ENCODE results near the gene RASA2.

RASA2 gene

DNA sequence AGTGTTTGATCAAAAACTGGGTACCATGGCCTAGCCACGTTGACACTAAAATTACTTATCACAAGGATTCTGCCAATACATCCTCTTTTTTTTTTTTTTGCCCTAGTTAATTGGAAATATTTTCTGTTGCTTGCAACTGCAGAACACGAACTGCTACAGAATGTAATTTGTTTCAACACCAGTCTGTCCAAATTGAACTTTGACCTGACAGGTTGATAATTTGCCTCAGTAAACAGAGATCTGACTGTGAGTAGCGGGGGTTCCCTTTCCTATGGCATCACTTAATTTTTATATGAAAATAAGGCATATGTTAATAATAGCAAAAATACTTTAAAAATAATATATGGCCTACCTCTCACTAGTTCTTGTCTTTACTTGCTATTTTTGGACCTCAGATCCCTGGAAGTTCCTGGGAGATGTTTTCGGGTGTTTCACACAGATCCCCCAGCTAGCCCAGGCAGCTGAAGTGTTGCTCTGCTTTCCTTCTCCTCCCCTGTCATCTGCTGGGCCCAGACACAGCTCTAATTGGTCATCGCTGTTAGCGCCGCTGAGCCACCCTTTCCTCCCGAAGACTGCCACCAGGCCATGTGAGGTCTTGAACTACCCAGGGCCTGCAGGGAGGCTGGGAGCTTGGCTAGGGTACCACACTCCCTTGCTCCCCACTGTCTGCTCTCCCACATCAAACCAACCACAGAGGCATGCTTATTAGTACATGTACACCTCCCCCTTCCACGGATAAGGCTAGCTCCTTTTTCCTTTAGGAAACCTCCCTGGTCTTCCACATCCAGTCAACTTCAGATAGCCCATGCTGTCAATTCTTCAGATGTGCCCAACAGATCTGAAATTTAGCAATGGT, 161.5 kb downstream of the RASA2 start:
- no peak for DNase-seq

DNA sequence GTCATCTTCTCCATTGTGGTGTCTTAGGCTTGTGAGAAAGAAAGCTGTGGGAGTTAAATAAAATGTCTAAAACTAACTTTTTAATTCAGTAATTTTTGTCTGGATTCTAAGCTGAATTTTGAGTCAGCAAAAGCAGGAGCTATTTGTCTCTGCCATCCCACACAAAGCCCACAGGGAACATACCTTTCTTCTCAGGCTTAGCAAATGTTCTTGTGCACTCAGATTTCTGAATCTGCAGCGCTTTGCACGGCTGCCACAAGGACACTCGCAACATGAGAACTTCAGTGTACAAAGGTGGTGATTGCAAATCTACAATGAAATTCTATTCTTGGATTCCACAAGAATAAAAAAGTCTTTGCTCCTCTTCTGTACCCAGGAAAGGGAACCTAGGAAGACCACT, 163.0 kb downstream of the RASA2 start:
- DNase-seq, result no peak

DNA sequence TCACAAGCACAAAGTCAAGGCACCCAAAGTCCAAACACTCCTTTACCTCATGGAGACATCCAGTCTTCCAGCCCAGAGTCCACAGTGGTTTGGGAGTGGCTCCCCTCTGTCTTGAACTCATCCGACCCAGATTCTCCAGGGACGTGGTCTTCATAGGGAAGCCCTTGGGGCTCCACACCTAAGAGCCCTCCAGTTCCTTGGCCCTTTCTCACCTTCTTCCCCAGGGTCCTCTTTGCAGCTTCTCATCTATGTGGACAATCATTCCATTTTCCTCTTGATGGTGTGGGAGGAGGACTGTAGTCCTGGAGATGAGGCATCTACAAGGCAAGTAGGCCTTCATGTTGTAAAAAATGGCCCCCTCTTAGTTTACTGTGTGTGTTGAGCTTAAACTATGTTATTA, 164.0 kb downstream of the RASA2 start:
- DNase-seq, result no peak

DNA sequence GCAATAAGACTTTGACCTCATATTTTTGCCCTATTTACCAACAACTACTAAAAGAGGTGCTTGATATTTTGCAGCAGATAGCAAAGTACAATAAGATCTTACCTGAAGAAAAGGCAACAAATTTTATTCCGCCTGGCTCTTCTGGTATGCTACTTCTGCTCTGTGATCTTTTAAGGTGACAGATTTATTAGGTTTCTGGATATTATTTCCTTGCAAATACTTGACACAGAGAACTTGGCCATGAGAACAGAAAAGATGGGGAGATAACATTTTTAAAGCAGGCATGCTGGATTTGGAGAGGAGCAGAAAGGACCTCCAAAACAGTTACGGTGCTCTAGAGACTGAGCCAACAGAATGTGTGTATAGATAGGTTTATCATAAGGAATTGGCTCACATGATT, 164.6 kb downstream of the RASA2 start:
- DNase-seq, result no peak

DNA sequence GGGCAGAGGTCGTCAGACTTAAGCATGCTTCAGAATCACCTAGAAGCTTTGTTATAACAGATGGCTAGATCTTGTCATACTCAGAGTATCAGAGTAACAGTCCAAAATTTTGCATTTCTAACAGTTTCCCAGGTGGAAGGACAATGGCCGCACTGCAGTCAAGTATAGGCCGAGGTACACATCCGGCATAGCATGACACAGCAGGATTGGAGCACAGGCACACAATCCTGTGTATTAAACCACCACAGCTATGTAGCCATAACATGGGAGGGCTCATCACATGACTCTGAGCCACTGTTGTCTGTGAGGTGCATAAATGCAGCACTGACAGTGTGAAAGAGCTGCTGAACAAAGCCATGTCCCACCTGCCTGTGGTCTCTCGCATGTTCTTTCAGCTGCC, 165.5 kb downstream of the RASA2 start:
- DNase-seq, result no peak

DNA sequence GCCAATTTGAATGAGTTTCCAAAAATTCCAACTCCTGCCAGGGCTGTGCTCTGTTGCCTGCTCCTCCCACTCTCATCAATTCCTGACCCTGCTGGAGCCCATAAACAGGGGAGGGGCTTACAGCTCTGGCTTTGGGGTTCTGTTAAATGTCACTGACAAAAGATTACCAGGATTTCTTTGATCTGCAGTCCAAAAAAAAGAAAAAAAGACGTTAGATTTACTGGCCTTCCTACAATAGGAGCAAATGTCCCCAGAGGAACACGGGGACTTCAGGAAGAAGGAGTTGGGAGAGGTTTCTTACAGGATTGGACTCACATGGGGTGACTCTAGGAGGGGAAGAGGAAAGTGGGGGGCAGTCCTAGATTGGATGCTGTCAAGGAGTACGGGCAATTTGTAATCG, 167.0 kb downstream of the RASA2 start:
- no peak for DNase-seq

DNA sequence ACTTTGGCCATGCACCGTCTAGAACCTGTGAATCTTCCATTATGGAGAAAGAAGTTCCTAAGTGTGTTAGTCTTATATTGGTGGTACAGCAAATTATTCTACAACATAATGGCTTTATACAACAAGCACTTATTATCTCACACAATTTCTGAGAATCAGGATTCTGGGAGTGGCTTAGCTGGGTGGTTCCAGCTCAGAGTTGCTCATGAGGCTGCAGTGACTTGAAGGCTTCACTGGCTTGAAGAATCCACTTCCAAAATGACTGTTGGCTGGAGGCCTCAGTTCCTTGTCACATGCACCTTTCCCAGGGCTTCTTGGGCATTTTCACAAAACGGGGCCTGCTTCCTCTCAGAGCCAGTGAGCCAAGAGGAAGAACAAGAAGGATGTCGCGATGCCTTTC, 169.0 kb downstream of the RASA2 start:
- no peak for DNase-seq

DNA sequence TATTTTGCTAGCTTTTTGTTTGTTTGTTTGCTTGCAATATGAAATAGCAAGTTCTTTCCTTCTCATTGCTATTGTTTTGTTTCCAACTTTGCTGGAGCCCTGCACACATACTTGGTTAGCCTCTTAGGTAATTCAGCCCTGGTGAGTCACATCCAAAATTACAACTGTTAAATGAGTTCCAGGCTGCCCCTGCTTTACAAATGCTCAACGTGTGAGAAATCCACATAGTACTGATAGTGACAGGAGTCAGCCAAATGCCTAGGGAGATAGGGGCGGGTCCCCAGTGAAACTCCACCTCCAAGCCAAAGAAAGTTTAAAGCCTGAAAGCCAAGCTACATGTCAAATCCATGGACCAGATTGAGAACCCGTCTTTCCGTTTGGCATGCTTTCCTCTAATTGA, 169.9 kb downstream of the RASA2 start:
- DNase-seq, result no peak

DNA sequence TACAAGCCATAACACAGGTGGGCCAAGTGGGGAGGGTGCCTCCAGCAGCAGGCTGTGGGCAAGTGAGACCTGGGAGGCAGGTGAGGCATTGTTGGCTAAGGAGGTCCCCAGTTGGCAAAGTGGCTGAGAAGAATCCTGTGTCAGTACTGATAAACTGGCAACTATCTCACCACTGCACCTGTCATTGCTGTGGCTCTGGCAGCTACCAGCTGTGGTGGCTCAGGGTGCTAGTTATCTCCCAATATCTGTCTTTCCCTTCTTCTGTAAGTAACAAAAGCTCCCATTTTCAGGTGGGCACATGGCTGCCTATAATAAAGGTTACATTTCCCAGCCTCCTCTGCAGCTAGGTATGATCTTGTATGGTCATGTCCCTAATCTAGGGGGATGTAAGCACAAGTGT, 170.7 kb downstream of the RASA2 start:
- DNase-seq, result no peak

DNA sequence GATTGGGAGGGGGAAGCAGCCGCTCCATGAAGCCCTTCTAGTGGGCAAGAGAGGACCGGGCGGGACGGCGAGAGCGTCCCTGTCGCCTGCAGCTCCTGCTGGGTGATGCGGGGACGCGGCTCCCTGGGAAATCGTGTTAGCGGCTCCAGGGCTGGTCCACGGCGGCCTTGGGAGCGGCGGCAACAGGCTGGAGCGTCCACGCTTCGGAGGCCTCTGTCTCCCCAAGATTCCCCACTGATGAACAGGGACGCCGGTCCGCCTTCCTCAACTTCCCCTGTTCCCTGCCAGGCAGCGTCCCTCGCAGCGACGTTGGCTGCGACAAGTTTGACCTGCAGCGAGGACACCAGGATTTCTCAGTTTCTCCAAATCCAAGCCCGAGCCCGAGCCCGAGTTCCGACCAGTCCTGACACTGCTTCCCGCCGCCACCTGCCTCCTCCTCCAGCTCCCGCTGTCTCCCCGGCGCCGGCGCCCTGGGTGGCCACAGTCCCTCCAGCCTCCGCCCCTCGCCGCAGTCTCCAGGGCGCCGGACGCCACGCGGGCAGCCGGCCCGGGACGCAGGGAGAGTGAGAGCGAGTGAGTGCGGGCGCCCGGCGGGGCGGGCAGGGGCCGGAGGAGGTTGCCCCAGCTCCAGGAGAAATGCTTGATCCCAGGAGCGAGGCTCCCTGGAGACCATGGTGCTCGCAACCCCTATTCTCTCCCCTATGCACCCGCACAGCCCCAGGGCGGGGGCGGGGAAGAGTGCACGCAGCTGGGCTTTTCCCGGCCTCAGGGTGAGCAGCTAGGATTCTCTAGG, 173.2 kb downstream of the RASA2 start:
- no peak for DNase-seq

DNA sequence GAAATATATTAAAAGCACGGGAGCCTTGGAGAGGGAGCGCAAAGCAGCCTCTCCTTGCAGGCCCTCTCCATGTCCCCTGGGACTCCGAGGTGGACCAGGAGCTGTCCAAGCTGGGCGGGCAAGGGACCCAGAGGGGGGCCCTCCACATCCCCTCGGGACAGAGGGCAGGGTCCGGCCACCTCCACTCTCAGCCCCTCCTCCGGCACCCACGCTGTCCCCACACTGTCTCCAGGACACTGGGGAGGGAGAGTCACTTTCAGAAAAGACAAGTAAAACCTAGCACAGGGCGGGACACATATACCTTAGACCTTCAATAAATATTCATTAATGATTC, 173.8 kb downstream of the RASA2 start:
- DNase-seq, result no peak

DNA sequence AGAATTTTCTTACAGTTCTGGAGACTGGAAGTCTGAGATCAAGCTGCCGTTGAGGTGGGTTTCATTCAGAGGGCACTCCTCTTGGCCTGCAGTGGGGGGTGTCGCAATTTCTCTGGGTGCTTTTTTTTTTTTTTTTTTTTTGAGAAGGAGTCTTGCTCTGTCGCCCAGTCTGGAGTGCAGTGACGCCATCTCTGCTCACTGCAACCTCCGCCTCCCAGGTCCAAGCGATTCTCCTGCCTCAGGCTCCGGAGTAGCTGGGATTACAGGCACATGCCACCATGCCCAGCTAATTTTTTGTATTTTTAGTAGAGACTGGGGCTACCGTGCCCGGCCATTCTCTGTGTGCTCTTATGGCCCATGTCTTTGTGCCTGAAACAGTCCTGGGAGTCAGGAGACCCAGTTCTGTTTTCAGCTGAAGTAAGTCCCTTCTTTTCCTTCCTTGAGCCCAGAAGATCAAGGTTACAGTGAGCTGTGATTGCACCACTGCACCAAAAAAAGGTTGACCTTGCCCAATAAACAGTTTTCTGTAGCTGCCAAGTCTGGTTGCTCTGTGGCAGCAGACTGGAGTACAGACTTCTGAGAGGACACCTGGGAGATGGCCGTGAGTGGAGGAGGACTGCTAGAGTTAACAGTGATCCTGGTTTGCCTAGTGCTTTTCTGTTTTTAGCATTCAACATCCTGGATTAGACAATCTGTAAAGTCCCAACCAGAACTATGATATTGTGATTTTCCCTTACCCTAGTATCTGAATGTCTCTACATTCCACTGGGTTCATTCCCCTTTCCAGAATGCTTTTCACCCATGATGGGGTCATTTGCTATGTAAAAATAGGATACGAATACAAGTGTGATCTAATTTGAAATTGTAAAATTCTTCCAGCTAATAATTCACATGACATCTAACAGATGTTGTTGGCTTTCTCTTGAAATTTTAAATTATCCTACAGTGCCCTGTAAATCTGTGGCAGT, 174.7 kb downstream of the RASA2 start:
- no peak for DNase-seq

DNA sequence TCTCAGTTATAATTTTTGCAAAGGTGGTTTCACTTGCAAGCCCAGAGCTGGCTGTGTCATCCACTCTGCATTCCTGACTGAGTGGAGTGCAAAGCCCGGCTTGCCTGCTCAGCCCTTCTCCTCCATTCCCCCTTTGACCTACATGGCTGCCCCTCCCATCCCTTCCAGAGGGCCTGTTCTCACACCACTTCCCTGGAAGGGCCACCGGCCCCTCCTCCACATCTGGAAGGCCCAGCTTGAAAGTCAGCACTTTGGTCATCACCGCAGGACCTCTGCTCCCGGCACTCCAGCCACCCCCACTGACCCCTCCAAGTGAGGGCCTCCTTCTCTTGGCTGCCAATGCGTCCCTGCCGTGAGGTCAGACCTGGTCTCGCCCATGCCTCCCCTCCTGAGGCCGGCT, 177.2 kb downstream of the RASA2 start:
- DNase-seq, result no peak

Data from KG1 (cell line).